Measurements from ENCODE around the gene GGT6.

GGT6 gene

GRCh38 chr17:4545217-4545951 lies 15.0 kb downstream of the GGT6 start:
- in situ Hi-C loops (cut with HindIII; ENCODE audit: low pct_ligation_motif_present, low sequenced_read_pairs): no loop called here
- Histone ChIP-seq H3K4me3 (ENCODE audit: low read depth, low read length) (no peak overlapping the region), H3K27ac (no peak overlapping the region), H3K27me3 (replicated peaks) (no peaks in the 10 kb centered on the region), H3K36me3 (replicated peaks) (peaks cover 69% of the 10 kb centered on the region)
- no peak for TF ChIP-seq CTCF (IDR thresholded peaks at IDR 0.05; ENCODE audit: low read depth, low read length, missing control alignments)
- DNase-seq: no peak

- H3K36me3 ChIP-seq (replicated peaks): peaks cover 69% of the 10 kb centered on the region
- TF ChIP-seq CTCF (IDR thresholded peaks at IDR 0.05; ENCODE audit: low read depth, low read length, missing control alignments): no peak
- in situ Hi-C loops (cut with HindIII; ENCODE audit: low pct_ligation_motif_present, low sequenced_read_pairs): no loop called here
- H3K27me3 ChIP-seq (replicated peaks): no peaks in the 10 kb centered on the region
- H3K4me3 ChIP-seq (ENCODE audit: low read depth, low read length): no peak overlapping the region
- no peak for DNase-seq
- H3K27ac ChIP-seq: no peak overlapping the region
Observed at GRCh38 chr17:4544951-4545216, 15.5 kb downstream of the GGT6 start.

GRCh38 chr17:4544135-4544950 lies 16.0 kb downstream of the GGT6 start:
- in situ Hi-C loops (cut with HindIII; ENCODE audit: low pct_ligation_motif_present, low sequenced_read_pairs): no loop called here
- H3K4me3 ChIP-seq (ENCODE audit: low read depth, low read length): no peak overlapping the region
- no peaks in the 10 kb centered on the region for H3K27me3 ChIP-seq (replicated peaks)
- DNase-seq: no peak
- no peak for TF ChIP-seq CTCF (IDR thresholded peaks at IDR 0.05; ENCODE audit: low read depth, low read length, missing control alignments)
- peaks cover 72% of the 10 kb centered on the region for H3K36me3 ChIP-seq (replicated peaks)
- H3K27ac ChIP-seq: no peak overlapping the region

GRCh38 chr17:4543557-4544026 lies 16.8 kb downstream of the GGT6 start:
- Histone ChIP-seq H3K27ac (no peak overlapping the region), H3K4me3 (ENCODE audit: low read depth, low read length) (no peak overlapping the region), H3K36me3 (replicated peaks) (peaks cover 65% of the 10 kb centered on the region), H3K27me3 (replicated peaks) (no peaks in the 10 kb centered on the region)
- in situ Hi-C loops (cut with HindIII; ENCODE audit: low pct_ligation_motif_present, low sequenced_read_pairs): no loop called here
- DNase-seq: no peak
- no peak for TF ChIP-seq CTCF (IDR thresholded peaks at IDR 0.05; ENCODE audit: low read depth, low read length, missing control alignments)

- Histone ChIP-seq H3K36me3 (replicated peaks) (peaks cover 56% of the 10 kb centered on the region), H3K27ac (no peak overlapping the region)
- no peak for TF ChIP-seq CTCF (IDR thresholded peaks at IDR 0.05; ENCODE audit: low read depth, low read length, missing control alignments)
Observed at GRCh38 chr17:4542726-4543191, 17.6 kb downstream of the GGT6 start.

More at GRCh38 chr17:4542726-4543191, 17.6 kb downstream of the GGT6 start:
- H3K27me3 ChIP-seq (replicated peaks): no peaks in the 10 kb centered on the region
- no peak overlapping the region for H3K4me3 ChIP-seq (ENCODE audit: low read depth, low read length)
- in situ Hi-C loops (cut with HindIII; ENCODE audit: low pct_ligation_motif_present, low sequenced_read_pairs): no loop called here
- no peak for DNase-seq

Measured in brain microvascular endothelial cell (primary cell).